Loucy (cell line): Measurements from ENCODE around the gene PROZ.

Experiments
- EZH2phosphoT487 ChIP-seq: fragments of 200-600 bp; IDR thresholded peaks from 2 replicates; pipeline ENCODE4 v1.6.1; 2018; ENCODE audit warnings: antibody characterized with exemption, mild to moderate bottlenecking, moderate library complexity, borderline replicate concordance
- TF ChIP-seq, protein P1 (sequence below): fragments of 200-600 bp; sonication (generic); conservative IDR thresholded peaks from 2 replicates; pipeline ENCODE4 v1.5.1; 2014; ENCODE audit warnings: mild to moderate bottlenecking, antibody characterized with exemption, low read length

DNA sequence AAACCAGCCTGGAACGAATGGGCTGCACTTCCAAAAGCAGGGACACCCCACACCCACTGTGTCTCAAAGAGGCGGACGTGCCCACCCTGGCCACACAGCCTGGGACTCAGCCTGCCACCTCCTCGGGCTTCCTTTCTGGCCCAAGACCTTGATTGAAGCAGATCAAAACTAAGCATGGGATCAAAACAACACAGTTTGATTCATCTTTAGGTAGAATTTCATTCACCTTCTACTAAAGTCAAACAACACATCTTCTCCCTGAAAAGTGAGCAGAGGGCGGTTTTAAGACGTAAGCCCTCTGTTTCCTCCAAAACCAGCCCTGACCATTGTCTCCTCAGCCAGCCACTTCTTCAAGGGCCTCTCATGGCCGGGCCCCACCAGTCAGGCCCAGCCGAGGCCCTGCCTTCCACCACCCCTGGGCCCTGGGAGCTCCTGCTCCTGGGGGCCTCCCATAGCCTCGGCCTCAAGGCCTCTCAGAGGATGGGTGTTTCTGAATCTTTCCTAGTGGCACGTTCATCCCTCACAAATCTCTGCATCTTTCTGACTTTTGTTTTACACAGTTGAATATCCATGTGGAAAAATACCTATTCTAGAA is 42.1 kb upstream of the PROZ start:
- TF ChIP-seq, protein P1, sequence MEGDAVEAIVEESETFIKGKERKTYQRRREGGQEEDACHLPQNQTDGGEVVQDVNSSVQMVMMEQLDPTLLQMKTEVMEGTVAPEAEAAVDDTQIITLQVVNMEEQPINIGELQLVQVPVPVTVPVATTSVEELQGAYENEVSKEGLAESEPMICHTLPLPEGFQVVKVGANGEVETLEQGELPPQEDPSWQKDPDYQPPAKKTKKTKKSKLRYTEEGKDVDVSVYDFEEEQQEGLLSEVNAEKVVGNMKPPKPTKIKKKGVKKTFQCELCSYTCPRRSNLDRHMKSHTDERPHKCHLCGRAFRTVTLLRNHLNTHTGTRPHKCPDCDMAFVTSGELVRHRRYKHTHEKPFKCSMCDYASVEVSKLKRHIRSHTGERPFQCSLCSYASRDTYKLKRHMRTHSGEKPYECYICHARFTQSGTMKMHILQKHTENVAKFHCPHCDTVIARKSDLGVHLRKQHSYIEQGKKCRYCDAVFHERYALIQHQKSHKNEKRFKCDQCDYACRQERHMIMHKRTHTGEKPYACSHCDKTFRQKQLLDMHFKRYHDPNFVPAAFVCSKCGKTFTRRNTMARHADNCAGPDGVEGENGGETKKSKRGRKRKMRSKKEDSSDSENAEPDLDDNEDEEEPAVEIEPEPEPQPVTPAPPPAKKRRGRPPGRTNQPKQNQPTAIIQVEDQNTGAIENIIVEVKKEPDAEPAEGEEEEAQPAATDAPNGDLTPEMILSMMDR: no peak
- no peak for TF ChIP-seq EZH2phosphoT487
